Lower leg skin (tissue), 4 donors: Measurements from ENCODE around the gene NPIPB8. TPM values are rescaled to one million over a fixed set of nuclear protein-coding genes. Genes with fewer than 3 reads are reported as not detected.
"Not testable (repeated sequence)": the region's sequence is repeated elsewhere in the genome, so short reads cannot be mapped to it uniquely, and the experiment has no call there.

Experiments used
- DNase-seq, 2 donors: peaks; one replicate each; pipeline ENCODE4 v3.0.0-alpha.2; 2019; ENCODE audit warnings: low spot score in 2 of 2
- H3K4me3 ChIP-seq: fragments of 200-600 bp; sonication (generic); 2 replicates; pipeline ENCODE4 v1.5.1; 2017; ENCODE audit warnings: mild to moderate bottlenecking, low read depth; ENCODE audit not compliant: poor library complexity, severe bottlenecking
- CTCF ChIP-seq, 3 donors: fragments of 450-650 bp; IDR thresholded peaks; one replicate each; pipeline ENCODE4 v1.5.1; 2016; ENCODE audit warnings: antibody characterized with exemption in 3 of 3, mild to moderate bottlenecking in 3 of 3, moderate library complexity in 2 of 3
- POLR2A ChIP-seq, 2 donors: fragments of 450-650 bp; IDR thresholded peaks; one replicate each; pipeline ENCODE4 v1.6.1; 2016 to 2017; ENCODE audit warnings: antibody characterized with exemption in 2 of 2, mild to moderate bottlenecking in 1 of 2, moderate library complexity in 1 of 2
- WGBS, 2 donors: methylation state at CpG; one replicate each; pipeline ENCODE4 v1.1.5; 2018; 5-methylcytosine and 5-hydroxymethylcytosine counted together
- intact Hi-C: fragments of 100-400 bp; cut with DNase I; formaldehyde crosslinking; loops from one replicate; pipeline ENCODE4 v1.15.0; 2023; ENCODE audit warnings: low total_unique reads
- total RNA-seq, 4 donors: library from RNA; depleted of rRNA; stranded (reverse); fragments of >200 nt; gene quantifications; one replicate each; pipeline ENCODE4 v1.1.0, GENCODE V29; 2016

NPIPB8 gene
- total RNA-seq, 4 donors from 2014 or later = not detected

GRCh38 chr16:28608867-28609596 lies 28.8 kb upstream of the NPIPB8 start:
- intact Hi-C loops = loop anchor here (10.0 kb wide), 1 partner anchor 324 kb away; no protein-coding TSS in a partner anchor
- H3K4me3 ChIP-seq = not testable (repeated sequence)
- peak in 1 of 2 donors; percentile 90 for DNase-seq
- 76 to 82% methylated on average over 11 of the region's 11 CpGs for WGBS, 2 donors

GRCh38 chr16:28609631-28610594 lies 28.0 kb upstream of the NPIPB8 start, which contains the start of gene SULT1A1:
Gene SULT1A1, minus strand, starts transcription at chr16:28610044. Its CDS starts 1,189 bp downstream, at chr16:28608855.
- H3K4me3 ChIP-seq = no peak within 1 kb of the TSS
- TF ChIP-seq CTCF (IDR thresholded peaks at IDR 0.05) = no peak
- TF ChIP-seq POLR2A (IDR thresholded peaks at IDR 0.05) = no peak
- peak; percentile 54 to 95 for DNase-seq
- WGBS, 2 donors = 50 to 57% methylated on average over 11 of the region's 11 CpGs
- intact Hi-C loops = loop anchor here (10.0 kb wide), 1 partner anchor 325 kb away; no protein-coding TSS in a partner anchor

GRCh38 chr16:28610595-28611191 lies 27.2 kb upstream of the NPIPB8 start:
- intact Hi-C loops = no loop called here
- no peak overlapping the region for H3K4me3 ChIP-seq
- 76 to 83% methylated on average over 10 of the region's 10 CpGs for WGBS, 2 donors
- TF ChIP-seq CTCF (IDR thresholded peaks at IDR 0.05) (no peak), POLR2A (IDR thresholded peaks at IDR 0.05) (no peak)
- peak in 1 of 2 donors; percentile 87 for DNase-seq

DNA sequence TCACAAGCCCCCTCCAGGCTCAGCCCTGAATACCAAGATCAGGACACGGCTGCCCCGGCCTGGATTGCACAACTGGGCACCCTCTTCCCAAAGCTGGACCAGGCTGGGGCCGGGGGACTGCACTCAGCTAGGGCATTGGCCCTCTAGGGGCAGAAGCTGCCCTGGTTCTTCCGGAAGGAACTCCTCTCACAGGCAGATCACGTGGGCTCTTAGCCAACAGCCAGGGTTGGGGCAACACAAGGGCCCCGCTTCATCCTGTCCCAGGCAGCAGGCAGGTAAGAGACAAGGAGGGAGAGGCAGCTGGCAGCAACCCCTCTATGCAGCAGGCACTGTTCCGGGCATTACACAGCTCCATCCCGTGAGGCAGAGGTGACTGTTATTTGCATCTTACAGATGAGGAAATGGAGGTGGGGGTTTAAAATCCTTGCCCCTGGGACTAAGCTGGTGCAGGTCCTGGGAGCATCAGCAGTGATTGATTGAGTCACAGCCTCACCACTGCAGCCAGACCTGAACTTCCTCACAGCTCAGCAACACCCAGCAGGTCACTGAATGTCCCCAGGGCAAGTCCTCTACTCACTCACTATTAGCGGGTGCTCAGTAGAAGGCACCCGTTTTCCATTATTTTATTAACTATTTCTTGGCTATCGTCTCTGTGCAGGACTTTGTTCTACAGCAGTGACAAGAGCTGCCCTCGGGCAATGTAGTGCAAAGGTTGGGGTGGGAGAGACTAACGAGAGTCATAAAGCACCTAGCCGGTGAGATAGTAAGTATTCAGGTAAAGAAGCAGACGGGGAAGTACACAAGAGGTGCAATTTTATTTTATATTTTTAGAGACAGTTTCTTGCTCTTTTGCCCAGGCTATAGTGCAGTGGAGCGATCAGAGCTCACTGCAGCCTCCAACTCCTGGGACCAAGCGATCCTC lies 25.2 kb upstream of the NPIPB8 start:
- DNase-seq, intact Hi-C loops, H3K4me3 ChIP-seq: not testable (repeated sequence)
- WGBS, 2 donors = no CpG with 5 or more reads among the region's 17 CpGs

DNA sequence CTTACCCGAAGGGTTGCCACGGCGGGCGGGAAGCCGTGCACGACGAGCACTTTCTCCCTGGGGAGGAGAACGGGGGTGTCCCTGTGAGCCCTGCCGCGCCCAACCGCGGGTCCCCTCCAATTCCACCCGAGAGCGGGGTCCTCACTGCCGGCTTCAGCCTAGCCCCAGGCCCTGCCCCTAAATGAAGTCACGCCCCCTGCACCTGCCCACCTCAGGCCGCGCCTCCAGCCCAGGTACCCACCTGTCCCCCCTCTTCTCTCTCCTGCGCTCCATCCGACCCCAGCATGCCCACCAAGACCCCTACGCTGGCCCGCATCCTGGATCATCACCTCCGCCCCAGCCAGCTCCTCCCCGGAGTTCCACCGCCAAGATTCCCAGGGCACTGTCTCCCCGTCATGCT lies 24.0 kb upstream of the NPIPB8 start:
- WGBS, 2 donors = 14 to 75% methylated on average over 1 of the region's 26 CpGs
- intact Hi-C loops, H3K4me3 ChIP-seq: not testable (repeated sequence)
- peak in 1 of 2 donors; percentile 82 for DNase-seq

- intact Hi-C loops, H3K4me3 ChIP-seq: not testable (repeated sequence)
- WGBS, 2 donors = 76 to 85% methylated on average over 12 to 13 of the region's 16 CpGs
- DNase-seq = peak in 1 of 2 donors; percentile 80
Observed at GRCh38 chr16:28614561-28614960, 23.3 kb upstream of the NPIPB8 start.

- peak in 1 of 2 donors; percentile 89 for DNase-seq
- intact Hi-C loops, H3K4me3 ChIP-seq: not testable (repeated sequence)
- 47 to 57% methylated on average over 17 to 20 of the region's 24 CpGs for WGBS, 2 donors
Observed at GRCh38 chr16:28615486-28616223, 22.2 kb upstream of the NPIPB8 start.

DNA sequence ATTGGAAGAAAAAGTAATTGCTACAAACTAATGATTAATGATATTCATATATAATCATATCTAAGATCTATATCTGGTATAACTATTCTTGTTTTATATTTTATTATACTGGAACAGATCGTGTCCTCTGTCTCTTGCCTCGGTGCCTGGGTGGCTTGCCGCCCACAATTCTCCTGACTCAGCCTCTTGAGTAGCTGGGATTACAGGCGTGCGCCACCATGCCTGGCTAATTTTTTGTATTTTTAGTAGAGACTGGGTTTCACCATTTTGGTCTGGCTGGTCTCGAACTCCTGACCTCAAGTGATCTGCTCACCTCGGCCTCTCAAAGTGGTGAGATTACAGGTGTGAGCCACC lies 21.7 kb upstream of the NPIPB8 start:
- intact Hi-C loops, H3K4me3 ChIP-seq: not testable (repeated sequence)
- 68 to 75% methylated on average over 7 of the region's 7 CpGs for whole genome bisulfite sequencing, 2 donors

More for the DNA sequence above, 21.7 kb upstream of the NPIPB8 start:
- DNase-seq = peak in 1 of 2 donors; percentile 68
